GM12865 (cell line): ENCODE results near the gene CUX1.

ENCODE experiments used
- DNase-seq: peaks from one replicate; pipeline ENCODE4 v3.0.0; 2010; ENCODE audit warnings: low read depth
- H3K4me3 ChIP-seq: 2 replicates; pipeline ENCODE4 v1.5.1; 2011; ENCODE audit warnings: mild to moderate bottlenecking, low read depth, low read length, control low read depth
- TF ChIP-seq, protein P1 (sequence below): IDR thresholded peaks from 2 replicates; pipeline ENCODE4 v1.5.1; 2011; ENCODE audit warnings: low read length, control low read depth, low read depth, inconsistent platforms; ENCODE audit not compliant: insufficient read depth; ENCODE audit errors: missing control alignments

Gene CUX1

DNA sequence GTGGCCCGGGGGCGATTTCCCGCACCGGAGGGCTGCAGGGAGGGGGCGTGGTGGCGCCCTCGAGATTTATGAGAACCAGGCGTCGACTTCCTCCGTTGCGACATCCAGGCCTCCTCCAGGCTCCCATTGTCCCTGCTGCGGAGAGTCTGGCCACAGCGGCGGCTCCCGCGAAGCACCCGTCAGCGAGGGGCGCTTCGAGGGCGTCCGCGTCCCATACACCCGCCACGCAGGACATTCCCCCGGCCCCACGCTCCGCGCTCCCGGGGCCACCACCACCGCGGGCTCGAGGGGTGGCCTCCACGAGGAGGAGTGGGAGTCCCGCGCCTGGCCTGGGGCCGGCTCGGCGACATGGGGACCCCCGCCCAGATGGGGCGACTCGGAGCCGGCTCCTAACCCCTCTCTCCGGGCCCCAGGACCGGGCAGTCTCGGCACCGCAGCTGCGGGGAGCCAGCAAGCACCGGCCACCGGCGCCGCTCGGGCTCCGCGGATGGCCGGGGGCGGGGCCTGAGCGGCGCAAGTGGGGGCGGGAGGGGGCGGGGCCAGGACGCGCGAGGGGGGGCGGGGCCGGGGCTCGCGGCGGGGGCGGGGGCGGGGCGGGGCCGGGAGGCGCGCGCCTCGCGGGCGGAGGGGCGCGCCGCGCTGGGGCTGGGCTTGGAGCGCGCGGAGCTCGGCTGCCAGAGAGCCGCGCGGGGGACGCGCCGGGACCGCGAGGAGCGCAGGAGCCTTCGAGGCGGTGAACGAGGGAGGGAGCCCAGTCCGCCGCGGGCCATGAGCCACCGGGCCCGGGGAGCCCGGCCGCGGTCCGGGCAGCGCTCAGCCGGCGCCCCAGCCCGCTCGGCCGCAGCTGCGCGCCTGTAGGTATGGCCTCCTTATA, 469.0 kb downstream of the CUX1 start, which contains the start of gene SH2B2:
Gene SH2B2 (plus strand): TSS at position 632 of the 874 bp plus-strand sequence. CDS start 13,683 bp downstream, outside the sequence.
- peak within 1 kb of the TSS; percentile 80 for H3K4me3 ChIP-seq
- TF ChIP-seq, protein P1, sequence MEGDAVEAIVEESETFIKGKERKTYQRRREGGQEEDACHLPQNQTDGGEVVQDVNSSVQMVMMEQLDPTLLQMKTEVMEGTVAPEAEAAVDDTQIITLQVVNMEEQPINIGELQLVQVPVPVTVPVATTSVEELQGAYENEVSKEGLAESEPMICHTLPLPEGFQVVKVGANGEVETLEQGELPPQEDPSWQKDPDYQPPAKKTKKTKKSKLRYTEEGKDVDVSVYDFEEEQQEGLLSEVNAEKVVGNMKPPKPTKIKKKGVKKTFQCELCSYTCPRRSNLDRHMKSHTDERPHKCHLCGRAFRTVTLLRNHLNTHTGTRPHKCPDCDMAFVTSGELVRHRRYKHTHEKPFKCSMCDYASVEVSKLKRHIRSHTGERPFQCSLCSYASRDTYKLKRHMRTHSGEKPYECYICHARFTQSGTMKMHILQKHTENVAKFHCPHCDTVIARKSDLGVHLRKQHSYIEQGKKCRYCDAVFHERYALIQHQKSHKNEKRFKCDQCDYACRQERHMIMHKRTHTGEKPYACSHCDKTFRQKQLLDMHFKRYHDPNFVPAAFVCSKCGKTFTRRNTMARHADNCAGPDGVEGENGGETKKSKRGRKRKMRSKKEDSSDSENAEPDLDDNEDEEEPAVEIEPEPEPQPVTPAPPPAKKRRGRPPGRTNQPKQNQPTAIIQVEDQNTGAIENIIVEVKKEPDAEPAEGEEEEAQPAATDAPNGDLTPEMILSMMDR: no peak
- peak; percentile 79 for DNase-seq

DNA sequence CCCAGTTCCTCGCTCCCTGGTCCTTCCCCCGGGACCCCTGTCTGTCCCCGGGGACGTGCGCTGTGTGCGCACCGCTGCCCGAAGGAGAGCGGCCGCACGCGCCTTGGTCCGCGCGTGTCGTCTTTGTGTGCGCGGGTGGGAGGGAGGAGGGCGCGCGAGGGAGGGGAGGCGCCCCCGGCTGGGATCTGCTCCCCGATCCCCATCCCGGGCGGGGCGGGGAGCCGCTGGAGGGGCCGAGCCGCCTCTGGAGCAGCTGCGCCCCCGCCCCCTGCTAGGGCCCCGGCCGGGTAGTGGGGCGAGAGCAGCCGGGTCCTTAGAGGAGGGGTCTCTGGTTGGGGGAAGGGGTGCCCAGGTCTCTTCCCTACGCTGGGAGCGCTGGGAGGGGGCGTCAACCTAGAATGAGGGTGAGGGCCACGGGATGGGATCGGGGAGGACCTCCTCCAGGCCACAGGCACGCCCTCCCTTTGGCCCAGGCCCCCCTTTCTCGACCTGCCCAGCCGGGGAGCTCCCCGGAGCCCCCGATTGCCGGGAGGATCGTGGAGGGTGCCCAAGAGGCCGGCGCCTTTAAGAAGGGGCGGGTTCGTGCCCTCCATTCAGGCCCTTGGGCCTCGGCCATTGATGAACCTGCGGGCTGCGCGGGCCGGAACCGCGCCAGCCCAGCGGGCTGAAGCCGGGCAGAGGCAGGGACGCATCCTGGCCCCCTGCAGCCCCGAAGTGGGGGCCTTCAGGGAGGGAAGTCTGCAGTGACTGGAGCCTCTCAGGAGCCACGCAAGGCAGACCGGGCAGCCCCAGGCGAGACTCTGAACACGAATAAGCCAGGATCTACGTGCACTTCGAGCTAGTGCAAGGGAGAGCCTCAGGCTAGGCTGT, 469.9 kb downstream of the CUX1 start:
- TF ChIP-seq, protein P1: no peak
- H3K4me3 ChIP-seq: peak overlapping the region; percentile 80
- DNase-seq: peak; percentile 70

DNA sequence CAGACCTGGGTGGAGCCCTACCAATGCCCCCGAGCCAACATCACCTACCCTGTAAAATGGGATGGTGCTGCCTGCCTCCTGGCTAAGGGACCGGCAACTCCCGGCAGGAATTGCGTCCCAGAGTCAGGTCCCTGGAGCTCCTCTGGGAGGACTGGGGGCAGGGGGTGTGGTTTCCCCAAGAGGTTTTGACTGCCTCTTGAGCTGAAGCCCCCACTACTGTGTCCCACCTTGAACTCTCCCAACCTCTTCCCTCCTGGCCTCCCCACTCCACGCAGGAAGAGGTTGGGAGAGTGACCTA, 470.5 kb downstream of the CUX1 start:
- TF ChIP-seq, protein P1: no peak
- DNase-seq: no peak
- H3K4me3 ChIP-seq: peak overlapping the region; percentile 80

DNA sequence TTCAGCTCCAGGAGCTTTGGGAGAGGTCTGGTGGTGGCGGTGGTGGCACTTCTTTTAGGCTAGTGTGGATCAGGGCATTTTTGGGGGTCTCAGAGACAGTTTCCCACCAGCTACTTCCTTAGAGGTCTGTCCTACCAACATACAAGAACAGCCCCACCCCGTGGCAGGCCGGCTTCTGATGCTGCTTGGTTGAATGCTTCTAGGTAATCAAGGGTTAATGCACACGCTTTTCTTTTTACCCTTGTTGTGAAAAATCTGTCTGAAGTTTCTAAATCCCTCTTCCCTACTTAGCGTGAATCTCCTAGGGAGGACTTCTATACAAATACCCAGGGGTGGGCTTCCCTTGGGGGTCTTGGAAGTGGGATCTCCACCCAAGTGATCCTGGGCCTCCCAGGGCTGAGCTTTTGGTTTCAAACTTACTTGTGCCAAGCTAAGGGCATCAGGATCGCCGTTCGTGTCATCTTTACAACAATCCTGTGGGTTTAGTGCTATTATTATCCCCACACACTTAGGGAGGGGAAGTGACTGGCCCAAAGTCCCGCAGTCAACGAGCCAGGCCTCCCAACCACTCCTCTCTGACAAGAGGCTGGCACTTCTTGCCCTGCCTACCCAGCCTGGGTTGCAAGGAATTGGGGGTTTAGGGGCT, 471.0 kb downstream of the CUX1 start:
- DNase-seq: peak; percentile 73
- peak overlapping the region; percentile 80 for H3K4me3 ChIP-seq
- TF ChIP-seq, protein P1: peak; percentile 32

DNA sequence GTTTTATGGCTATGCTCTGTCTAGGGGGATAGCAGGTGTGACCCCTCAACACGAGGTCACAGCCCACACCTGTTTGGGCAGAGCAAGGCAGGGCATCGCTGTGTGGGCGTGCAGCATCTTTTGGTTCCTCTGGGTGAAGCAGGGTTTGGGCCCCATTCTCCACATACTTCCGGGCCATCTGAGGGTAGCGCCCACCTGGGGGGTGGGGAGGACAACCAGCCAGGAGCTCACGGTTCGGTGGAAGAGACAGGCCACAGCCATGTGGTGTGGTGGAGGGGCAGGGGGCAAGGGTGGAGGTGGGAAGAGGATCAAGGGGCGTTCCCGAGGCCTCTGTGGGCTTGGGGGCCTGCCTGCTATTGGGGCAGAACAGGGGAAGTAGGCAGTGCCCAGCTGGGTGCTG, 471.6 kb downstream of the CUX1 start:
- DNase-seq: peak; percentile 73
- H3K4me3 ChIP-seq: peak overlapping the region; percentile 80
- TF ChIP-seq, protein P1: no peak

DNA sequence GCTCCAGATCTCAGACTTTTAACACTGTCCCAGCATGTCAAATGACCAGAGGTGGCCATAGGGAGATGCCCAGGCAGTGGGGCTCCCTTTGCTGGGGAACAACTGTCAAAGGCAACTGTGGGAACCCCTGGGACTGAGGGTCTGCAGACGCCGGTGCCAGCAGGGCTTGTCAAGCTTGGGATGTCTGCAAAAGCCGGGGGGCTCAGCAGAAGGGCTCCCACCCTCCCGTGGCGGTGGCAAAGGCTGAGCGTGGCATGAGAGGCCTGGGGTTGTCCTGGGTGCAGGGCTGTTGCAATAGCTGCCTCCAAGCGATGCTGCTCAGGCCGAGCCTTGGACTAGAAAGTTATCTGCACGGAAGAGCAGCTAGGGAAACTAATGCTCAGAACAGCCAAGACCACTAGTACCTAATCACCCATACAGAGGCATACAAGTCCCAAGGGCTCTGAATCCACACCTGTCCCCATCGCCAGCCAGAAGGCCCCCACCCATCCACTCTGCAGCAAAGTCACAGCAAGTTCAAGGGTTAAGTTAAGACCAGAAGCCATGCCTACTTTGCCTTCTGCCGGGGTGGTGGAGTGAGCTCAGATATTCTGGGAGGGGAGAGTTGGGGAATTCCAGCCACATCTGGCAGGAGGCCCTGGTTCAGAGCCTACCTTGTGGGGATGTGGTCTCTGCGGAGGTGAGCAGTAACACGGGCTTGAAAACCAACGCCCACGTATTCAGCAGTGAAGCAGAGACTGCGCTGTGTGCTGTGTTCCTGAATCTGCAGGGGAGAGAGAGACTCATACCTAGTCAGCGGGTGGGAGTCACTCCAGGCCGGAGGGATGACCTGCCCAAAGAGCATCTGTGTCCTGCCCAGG, 473.9 kb downstream of the CUX1 start:
- DNase-seq: peak; percentile 90
- peak overlapping the region; percentile 42 for H3K4me3 ChIP-seq

More for the DNA sequence above, 473.9 kb downstream of the CUX1 start:
- TF ChIP-seq, protein P1: no peak
